GM21825 (cell line): Measurements from ENCODE around the gene ALAD.
A peak's percentile ranks its signal among the peaks of the same experiment; 100 is the strongest.

Experiments used
- ATAC-seq: cut with Tn5 transposase; IDR thresholded peaks from one replicate; pipeline ENCODE4 v1.9.1; 2021; ENCODE audit warnings: mild to moderate bottlenecking, moderate library complexity; ENCODE audit not compliant: unreplicated experiment

ALAD gene

GRCh38 chr9:113350107-113350661, 50.9 kb downstream of the ALAD start:
- ATAC-seq: no peak

- ATAC-seq: peak; percentile 38
These were observed 51.5 kb downstream of the ALAD start, which contains the start of gene BSPRY for GRCh38 chr9:113349445-113350094. Gene BSPRY (plus strand): TSS chr9:113349541. CDS start chr9:113349580, 39 bp downstream.

- no peak for ATAC-seq
These were observed 52.0 kb downstream of the ALAD start for GRCh38 chr9:113349066-113349444.

- ATAC-seq: no peak
These were observed 52.6 kb downstream of the ALAD start for GRCh38 chr9:113348437-113348836.

DNA sequence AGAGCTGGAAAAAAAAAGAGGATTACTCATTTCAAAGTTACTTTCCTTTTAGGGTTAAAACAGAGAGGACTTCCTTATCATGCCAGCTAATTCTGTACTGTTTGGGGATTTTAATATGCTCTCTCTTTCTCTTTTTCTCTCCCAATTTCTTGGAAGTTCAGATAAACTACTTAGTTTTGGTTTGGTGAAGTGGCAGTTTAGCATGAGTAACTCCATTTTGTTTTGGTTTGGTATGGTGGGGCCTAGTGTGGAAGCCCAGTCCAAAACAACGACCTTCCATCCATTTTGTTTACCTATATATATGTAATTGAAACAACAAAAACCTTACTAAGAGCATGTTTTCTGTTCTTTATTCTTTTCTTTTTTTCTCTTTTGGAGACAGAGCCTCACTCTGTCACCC, 55.4 kb downstream of the ALAD start:
- ATAC-seq: no peak

DNA sequence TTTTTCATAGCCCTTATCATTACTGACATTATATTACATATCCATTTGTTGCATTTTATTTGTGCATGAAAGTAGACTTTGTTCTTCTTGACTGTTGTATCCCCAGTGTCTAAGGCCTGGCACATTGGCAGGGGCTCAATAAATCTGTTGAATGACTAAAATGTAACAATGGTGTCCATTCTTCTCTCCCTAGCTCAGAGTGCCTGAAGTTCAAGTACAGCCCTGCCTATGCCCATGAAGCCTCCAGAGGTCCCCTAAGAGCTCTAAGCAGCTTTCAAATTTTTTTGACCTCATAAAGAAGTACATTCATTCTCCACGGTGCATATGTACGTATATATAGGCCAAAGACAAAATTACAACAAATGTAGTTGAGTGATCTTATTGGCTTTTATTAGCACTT, 55.9 kb downstream of the ALAD start:
- no peak for ATAC-seq

- no peak for ATAC-seq
These were observed 57.3 kb downstream of the ALAD start for GRCh38 chr9:113343732-113344231.

GRCh38 chr9:113341712-113342410, 59.2 kb downstream of the ALAD start:
- no peak for ATAC-seq

GRCh38 chr9:113340011-113340699, 60.9 kb downstream of the ALAD start, which contains the start of gene WDR31:
Gene WDR31 (minus strand): TSS chr9:113340275. CDS start chr9:113332022, 8,253 bp downstream.
- peak; percentile 99 for ATAC-seq

GRCh38 chr9:113337714-113338113, 63.4 kb downstream of the ALAD start:
- no peak for ATAC-seq
